GM12873 (cell line): ENCODE data around the gene RABGAP1.

Experiments used
- TF ChIP-seq, protein P1 (sequence below): IDR thresholded peaks from 2 replicates; pipeline ENCODE4 v1.5.1; 2012; ENCODE audit warnings: low read depth, mild to moderate bottlenecking, moderate library complexity, low read length, control low read depth; ENCODE audit not compliant: insufficient read depth; ENCODE audit errors: missing control alignments

The RABGAP1 gene

DNA sequence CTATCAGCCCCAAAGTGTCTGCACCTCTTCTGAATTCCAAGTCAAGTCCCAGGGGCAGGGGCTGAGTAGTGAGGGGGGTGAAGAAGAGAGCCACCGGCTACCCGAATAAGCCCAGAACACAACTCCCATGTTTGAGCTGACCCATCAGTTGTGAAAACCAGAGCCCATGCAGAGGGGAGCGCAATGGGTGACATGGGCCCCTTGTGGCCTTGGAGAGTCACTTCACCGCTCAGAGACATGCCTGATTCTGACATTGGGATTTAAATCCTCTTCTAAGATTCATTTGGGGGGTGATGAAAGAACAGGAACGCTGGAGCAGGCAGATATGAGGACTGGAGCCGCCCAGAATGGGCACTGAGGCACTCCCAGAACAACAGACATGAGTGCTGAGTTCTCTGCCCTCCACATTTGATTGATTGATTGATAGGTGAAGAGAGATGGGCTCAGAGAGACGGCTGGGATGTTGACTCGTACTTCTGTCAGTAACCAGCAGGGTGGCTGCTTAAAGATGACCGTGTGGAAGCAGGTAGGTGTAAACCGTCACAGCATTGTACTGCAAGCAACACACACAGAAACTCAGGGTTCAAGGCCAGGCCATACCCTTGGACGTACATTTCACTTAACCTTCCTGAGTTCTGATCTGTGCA is 166.9 kb downstream of the RABGAP1 start:
- TF ChIP-seq, protein P1, sequence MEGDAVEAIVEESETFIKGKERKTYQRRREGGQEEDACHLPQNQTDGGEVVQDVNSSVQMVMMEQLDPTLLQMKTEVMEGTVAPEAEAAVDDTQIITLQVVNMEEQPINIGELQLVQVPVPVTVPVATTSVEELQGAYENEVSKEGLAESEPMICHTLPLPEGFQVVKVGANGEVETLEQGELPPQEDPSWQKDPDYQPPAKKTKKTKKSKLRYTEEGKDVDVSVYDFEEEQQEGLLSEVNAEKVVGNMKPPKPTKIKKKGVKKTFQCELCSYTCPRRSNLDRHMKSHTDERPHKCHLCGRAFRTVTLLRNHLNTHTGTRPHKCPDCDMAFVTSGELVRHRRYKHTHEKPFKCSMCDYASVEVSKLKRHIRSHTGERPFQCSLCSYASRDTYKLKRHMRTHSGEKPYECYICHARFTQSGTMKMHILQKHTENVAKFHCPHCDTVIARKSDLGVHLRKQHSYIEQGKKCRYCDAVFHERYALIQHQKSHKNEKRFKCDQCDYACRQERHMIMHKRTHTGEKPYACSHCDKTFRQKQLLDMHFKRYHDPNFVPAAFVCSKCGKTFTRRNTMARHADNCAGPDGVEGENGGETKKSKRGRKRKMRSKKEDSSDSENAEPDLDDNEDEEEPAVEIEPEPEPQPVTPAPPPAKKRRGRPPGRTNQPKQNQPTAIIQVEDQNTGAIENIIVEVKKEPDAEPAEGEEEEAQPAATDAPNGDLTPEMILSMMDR, result peak; percentile 17

DNA sequence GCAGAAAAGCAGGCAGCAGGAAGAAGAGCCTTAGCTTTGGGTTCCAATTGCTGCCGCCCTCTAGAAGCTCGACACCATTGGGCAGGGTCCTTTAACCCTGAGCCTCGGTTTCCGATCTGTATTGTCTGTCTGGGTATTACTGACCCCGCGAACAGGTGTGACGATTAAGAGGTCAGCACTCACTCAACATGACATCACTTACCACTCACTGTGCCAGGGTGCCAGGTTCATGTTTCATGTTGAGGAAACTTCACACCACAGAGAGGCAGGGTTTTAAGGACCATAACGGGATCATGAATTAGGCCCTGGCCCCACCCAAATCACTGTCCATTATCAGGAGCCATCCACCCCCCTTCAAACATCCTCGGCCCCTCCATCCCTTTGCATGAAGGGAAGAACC is 168.2 kb downstream of the RABGAP1 start:
- TF ChIP-seq, protein P1, result no peak

DNA sequence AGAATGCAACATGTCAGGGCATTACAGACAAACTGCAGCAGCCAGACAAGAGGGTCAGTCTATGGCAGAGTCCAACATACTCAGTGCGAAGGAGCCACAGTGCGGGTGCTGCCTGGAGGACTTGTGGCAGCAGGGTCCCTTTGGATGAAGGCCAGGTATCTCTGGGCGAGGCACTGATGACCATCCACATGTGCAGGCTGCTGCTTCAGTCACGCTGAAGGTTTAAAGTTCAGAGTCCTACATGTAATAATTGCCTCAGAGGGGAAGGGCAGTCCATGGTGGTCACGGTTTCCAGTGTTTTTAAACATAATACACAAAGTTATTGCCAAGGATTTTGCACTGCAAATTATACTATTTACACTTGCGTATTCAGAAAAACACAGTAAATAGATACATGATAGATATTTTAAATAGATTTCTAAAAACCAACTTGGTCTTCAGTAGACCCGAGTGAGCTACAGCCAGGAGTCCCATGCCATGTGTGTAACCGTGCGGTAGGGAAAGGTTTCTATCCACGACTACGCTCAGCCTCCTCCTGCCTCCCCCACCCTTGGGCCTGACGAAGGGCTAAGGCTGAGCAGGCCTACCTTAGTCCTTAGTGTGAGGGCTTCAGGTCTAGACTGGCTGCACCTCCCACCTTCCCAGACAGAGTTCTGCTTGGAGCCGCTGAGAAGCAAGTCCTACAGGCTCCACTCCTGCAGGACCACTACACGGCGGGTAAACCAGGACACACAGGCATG is 168.9 kb downstream of the RABGAP1 start:
- TF ChIP-seq, protein P1, result no peak

DNA sequence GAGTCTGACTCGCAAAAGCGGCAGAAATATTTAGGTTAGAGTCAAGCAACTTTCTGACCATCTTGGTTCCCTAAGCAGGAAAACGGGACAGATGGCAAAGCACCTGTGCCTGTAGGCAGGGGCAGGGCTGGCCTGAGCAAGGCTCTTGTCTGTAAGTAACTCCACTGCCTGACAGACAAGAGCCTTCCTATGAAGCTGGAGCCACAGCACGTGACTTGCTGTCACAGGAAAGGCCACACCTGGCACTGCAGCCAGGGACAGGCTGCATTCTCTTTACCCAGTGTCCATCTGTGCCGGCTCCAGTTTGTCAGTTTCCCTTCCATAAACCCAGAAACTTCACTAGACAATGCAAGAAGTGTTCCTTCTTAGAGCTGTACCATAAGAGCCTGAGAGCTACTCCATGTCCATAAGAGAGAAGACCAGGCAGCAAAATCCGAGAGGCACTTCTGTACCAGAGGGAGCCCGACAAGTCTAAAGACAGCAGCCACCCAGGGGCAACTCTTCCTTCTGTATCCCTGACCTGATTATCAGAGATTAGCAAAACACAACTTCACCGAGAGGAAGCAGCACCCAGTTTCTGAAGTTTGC is 170.7 kb downstream of the RABGAP1 start:
- TF ChIP-seq, protein P1, result no peak

DNA sequence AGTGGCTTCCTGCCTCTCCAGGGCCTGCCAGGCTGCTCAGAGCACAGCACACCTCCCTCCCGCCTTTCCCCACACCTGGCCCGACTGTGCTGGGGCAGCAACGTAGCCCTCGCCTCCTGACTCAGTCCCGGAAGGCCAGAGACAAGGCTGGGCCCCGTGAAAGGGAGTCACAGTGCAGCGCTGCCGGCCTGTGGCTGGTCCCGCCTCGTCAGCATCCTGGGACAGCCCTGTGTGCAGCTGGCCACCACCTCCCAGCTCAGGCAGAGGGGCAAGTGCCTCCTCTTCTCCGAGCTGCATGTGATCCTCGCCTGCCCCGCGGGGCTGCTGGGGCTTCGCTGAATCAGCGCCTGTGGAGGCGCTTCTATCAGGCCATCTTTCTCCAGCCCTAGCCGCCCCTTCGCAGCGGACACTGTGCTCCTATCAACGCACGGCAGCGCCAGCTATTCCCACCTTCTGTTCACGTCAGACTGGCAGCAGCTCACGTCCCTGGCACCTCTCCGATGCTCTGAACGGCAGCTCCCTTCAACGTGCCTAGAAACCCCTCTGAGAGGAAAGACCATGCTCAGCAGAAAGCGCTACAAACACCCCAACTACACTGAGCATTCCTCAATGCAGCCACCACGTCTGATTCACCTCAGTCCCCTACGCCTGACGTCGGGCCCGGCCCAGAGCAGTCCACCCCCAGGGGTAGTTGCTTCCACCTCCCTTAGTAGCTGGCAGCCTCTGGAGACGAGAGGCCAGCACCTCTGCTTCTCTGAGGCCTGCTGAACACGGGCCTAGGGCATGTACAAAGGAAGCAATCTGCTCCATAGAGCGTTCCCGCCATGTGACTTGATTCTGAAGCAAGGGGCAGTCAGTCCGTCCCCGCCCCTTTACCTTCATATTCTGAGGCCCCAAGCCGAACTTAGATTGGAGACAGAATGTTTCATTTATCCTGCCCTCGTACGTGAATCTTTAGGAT is 171.5 kb downstream of the RABGAP1 start:
- TF ChIP-seq, protein P1, result no peak

DNA sequence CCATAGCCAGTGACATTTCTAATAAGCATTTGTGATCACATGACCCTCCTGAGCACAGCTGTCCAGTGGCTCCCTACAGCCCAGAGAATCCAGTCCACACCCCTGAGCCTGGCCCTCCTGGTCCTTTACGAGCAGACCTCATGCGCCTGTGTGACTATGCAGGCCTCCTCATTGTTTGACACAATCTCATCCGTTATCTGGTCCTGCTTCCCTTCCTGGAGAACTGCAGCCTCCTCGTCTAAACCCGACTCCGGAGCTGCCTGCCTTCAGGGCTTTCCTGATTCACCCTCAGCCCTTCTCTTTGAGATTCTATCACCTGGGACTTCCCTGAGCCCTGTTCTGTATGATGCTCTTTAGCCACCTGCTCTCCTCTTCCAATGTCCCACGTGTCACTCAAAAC is 172.4 kb downstream of the RABGAP1 start:
- TF ChIP-seq, protein P1, result no peak
